Measurements from ENCODE around the gene GLRA3.

DNA sequence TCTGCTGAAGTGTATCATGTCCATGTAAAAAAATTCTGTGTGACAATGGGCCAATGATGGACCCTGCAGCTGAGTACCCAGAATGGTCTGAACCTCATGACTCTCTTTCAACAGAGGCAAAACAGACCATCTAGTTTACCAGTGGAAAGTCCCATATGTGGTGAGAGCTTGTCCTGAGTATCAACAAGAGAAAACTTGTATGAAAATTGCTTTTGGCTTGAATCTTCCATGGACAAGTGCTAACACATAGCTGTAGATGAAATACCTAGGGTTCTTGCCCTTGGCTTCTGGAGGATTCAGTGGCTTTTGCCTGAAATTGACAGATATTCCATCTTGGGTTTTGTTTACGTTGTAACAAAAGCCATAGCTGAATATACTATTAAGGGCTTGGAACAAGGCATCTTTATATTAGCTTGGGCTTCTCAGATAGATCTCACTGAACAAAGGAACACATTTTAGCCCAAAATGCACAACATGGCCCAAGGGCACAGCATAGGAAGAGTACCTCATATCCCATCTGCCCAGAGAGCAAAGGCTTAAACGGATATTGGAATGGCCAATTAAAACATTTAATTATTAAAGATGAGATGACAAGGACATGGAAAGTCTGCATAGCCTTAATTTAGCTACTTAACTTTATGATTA, 178.2 kb downstream of the GLRA3 start:
- TF ChIP-seq CREB1 (CRISPR knock-in tag; IDR thresholded peaks at IDR 0.05; ENCODE audit: low read depth) (no peak), EZH2 (IDR thresholded peaks at IDR 0.05; ENCODE audit: low read depth, unreplicated experiment) (no peak), CTCF (conservative IDR thresholded peaks at IDR 0.05; ENCODE audit: low read depth in 2 of 2) (no peak), EZH2phosphoT487 (IDR thresholded peaks at IDR 0.05; ENCODE audit: unreplicated experiment) (no peak)

Data from GM23338 (cell line).